Measurements from ENCODE around the gene ZNF793.

ZNF793 gene

GRCh38 chr19:37468961-37469777, 37.6 kb upstream of the ZNF793 start, which contains the start of gene ZNF570:
ZNF570 (plus strand) TSS chr19:37469356; CDS start chr19:37470355, 999 bp downstream.
- peaks cover 11% of the 10 kb centered on the region for H3K79me2 ChIP-seq (ENCODE audit: control insufficient read depth, insufficient read depth, low read length, poor library complexity)
- peak within 1 kb of the TSS; percentile 70 for H2AFZ ChIP-seq (ENCODE audit: insufficient read depth, low read length, poor library complexity)
- peak within 1 kb of the TSS; percentile 77 for H3K9ac ChIP-seq (ENCODE audit: low read length)
- H3K4me2 ChIP-seq (ENCODE audit: low read length), result peak within 1 kb of the TSS; percentile 77
- H3K18ac ChIP-seq (ENCODE audit: low read length), result peak within 1 kb of the TSS; percentile 12
- H3K4me1 ChIP-seq (ENCODE audit: control insufficient read depth in 1 of 2, insufficient read depth in 2 of 2, low read length in 2 of 2), result peaks cover 0 to 6% of the 10 kb centered on the region in 2 experiments
- H3K9me3 ChIP-seq (ENCODE audit: insufficient read depth, low read depth, low read length), result no peaks in the 10 kb centered on the region
- peaks cover 1 to 9% of the 10 kb centered on the region in 2 experiments for H3K36me3 ChIP-seq (ENCODE audit: control insufficient read depth in 1 of 2, insufficient read depth in 2 of 2, low read length in 2 of 2)
- DNase-seq, result peak; percentile 92 to 94
- no CpG with 5 or more reads among the region's 63 CpGs for WGBS (ENCODE audit: extremely low coverage, insufficient coverage, insufficient read length)
- H3K4me3 ChIP-seq (ENCODE audit: low read depth, low read length), result peak within 1 kb of the TSS; percentile 87
- H4K91ac ChIP-seq (ENCODE audit: low read depth, low read length), result peak within 1 kb of the TSS; percentile 17
- no peaks in the 10 kb centered on the region for H3K27me3 ChIP-seq (ENCODE audit: insufficient read depth, low read length)
- peaks cover 13% of the 10 kb centered on the region for H3K79me1 ChIP-seq (ENCODE audit: low read length)
- H2BK5ac ChIP-seq (ENCODE audit: low read depth, low read length, poor library complexity), result peak within 1 kb of the TSS; percentile 3
- peak within 1 kb of the TSS; percentile 2 for H3K4ac ChIP-seq (ENCODE audit: low read depth, low read length)
- peak within 1 kb of the TSS; percentile 54 for H3K27ac ChIP-seq (ENCODE audit: low read depth, low read length)
- no peak within 1 kb of the TSS for H2BK120ac ChIP-seq (ENCODE audit: insufficient read depth, low read length, poor library complexity)
- H2AK5ac ChIP-seq (ENCODE audit: low read length), result no peak within 1 kb of the TSS
- H3K23ac ChIP-seq (ENCODE audit: low read length), result no peak within 1 kb of the TSS
- H4K8ac ChIP-seq (ENCODE audit: low read depth, low read length), result peak within 1 kb of the TSS; percentile 75
- peak within 1 kb of the TSS; percentile 9 for H4K12ac ChIP-seq (ENCODE audit: low read depth, low read length)
- H2BK12ac ChIP-seq (ENCODE audit: low read length), result no peak within 1 kb of the TSS
- peak within 1 kb of the TSS; percentile 31 for H3K14ac ChIP-seq (ENCODE audit: low read length)

GRCh38 chr19:37470216-37470615, 36.5 kb upstream of the ZNF793 start:
- Histone ChIP-seq H4K8ac (ENCODE audit: low read depth, low read length) (no peak overlapping the region), H2AK5ac (ENCODE audit: low read length) (no peak overlapping the region), H3K4ac (ENCODE audit: low read depth, low read length) (no peak overlapping the region), H2BK12ac (ENCODE audit: low read length) (no peak overlapping the region), H3K4me3 (ENCODE audit: low read depth, low read length) (no peak overlapping the region), H3K79me1 (ENCODE audit: low read length) (peaks cover 13% of the 10 kb centered on the region), H3K14ac (ENCODE audit: low read length) (no peak overlapping the region), H2BK120ac (ENCODE audit: insufficient read depth, low read length, poor library complexity) (no peak overlapping the region), H3K9me3 (ENCODE audit: insufficient read depth, low read depth, low read length) (no peaks in the 10 kb centered on the region), H2BK5ac (ENCODE audit: low read depth, low read length, poor library complexity) (no peak overlapping the region), H3K36me3 (ENCODE audit: control insufficient read depth in 1 of 2, insufficient read depth in 2 of 2, low read length in 2 of 2) (peaks cover 3 to 5% of the 10 kb centered on the region in 2 experiments), H3K79me2 (ENCODE audit: control insufficient read depth, insufficient read depth, low read length, poor library complexity) (peaks cover 11% of the 10 kb centered on the region), H3K27me3 (ENCODE audit: insufficient read depth, low read length) (no peaks in the 10 kb centered on the region), H4K91ac (ENCODE audit: low read depth, low read length) (no peak overlapping the region), H3K4me1 (ENCODE audit: control insufficient read depth in 1 of 2, insufficient read depth in 2 of 2, low read length in 2 of 2) (peaks cover 0 to 6% of the 10 kb centered on the region in 2 experiments), H3K18ac (ENCODE audit: low read length) (no peak overlapping the region), H2AFZ (ENCODE audit: insufficient read depth, low read length, poor library complexity) (no peak overlapping the region), H4K12ac (ENCODE audit: low read depth, low read length) (no peak overlapping the region), H3K9ac (ENCODE audit: low read length) (no peak overlapping the region), H3K23ac (ENCODE audit: low read length) (no peak overlapping the region), H3K27ac (ENCODE audit: low read depth, low read length) (no peak overlapping the region), H3K4me2 (ENCODE audit: low read length) (peak overlapping the region; percentile 77)
- DNase-seq, result peak; percentile 67 to 72
- no CpG with 5 or more reads among the region's 4 CpGs for WGBS (ENCODE audit: extremely low coverage, insufficient coverage, insufficient read length)

DNA sequence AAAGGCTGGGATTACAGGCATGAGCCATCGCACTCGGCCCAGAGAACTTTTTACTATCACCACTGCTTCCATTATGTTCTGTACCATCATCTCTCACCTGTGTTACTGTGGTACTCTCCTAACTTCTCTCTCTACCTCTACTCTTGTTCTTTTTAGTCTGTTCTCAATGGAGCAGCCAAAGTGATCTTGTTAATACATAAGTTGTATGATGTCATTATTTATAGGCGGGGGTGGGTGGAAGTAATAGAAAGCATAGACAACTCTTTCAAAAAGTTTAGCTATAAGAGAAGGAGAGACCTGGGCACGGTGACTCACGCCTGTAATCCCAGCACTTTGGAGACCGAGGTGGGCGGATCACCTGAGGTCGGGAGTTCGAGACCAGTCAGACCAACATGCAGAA, 34.6 kb upstream of the ZNF793 start:
- no peak for DNase-seq
- Histone ChIP-seq H3K79me1 (ENCODE audit: low read length) (peaks cover 6% of the 10 kb centered on the region), H4K8ac (ENCODE audit: low read depth, low read length) (no peak overlapping the region), H2BK120ac (ENCODE audit: insufficient read depth, low read length, poor library complexity) (no peak overlapping the region), H3K18ac (ENCODE audit: low read length) (no peak overlapping the region), H2BK12ac (ENCODE audit: low read length) (no peak overlapping the region), H3K9me3 (ENCODE audit: insufficient read depth, low read depth, low read length) (peaks cover 3% of the 10 kb centered on the region), H3K27me3 (ENCODE audit: insufficient read depth, low read length) (no peaks in the 10 kb centered on the region), H2AK5ac (ENCODE audit: low read length) (no peak overlapping the region), H3K9ac (ENCODE audit: low read length) (no peak overlapping the region), H3K4me3 (ENCODE audit: low read depth, low read length) (no peak overlapping the region), H3K36me3 (ENCODE audit: control insufficient read depth in 1 of 2, insufficient read depth in 2 of 2, low read length in 2 of 2) (peaks cover 9 to 13% of the 10 kb centered on the region in 2 experiments), H2AFZ (ENCODE audit: insufficient read depth, low read length, poor library complexity) (no peak overlapping the region), H2BK5ac (ENCODE audit: low read depth, low read length, poor library complexity) (no peak overlapping the region), H3K4me2 (ENCODE audit: low read length) (no peak overlapping the region), H3K27ac (ENCODE audit: low read depth, low read length) (no peak overlapping the region), H3K14ac (ENCODE audit: low read length) (no peak overlapping the region), H3K4ac (ENCODE audit: low read depth, low read length) (no peak overlapping the region), H4K91ac (ENCODE audit: low read depth, low read length) (no peak overlapping the region), H3K79me2 (ENCODE audit: control insufficient read depth, insufficient read depth, low read length, poor library complexity) (peaks cover 7% of the 10 kb centered on the region), H3K23ac (ENCODE audit: low read length) (no peak overlapping the region), H4K12ac (ENCODE audit: low read depth, low read length) (no peak overlapping the region), H3K4me1 (ENCODE audit: control insufficient read depth in 1 of 2, insufficient read depth in 2 of 2, low read length in 2 of 2) (peaks cover 0 to 6% of the 10 kb centered on the region in 2 experiments)
- WGBS (ENCODE audit: extremely low coverage, insufficient coverage, insufficient read length), result no CpG with 5 or more reads among the region's 9 CpGs

DNA sequence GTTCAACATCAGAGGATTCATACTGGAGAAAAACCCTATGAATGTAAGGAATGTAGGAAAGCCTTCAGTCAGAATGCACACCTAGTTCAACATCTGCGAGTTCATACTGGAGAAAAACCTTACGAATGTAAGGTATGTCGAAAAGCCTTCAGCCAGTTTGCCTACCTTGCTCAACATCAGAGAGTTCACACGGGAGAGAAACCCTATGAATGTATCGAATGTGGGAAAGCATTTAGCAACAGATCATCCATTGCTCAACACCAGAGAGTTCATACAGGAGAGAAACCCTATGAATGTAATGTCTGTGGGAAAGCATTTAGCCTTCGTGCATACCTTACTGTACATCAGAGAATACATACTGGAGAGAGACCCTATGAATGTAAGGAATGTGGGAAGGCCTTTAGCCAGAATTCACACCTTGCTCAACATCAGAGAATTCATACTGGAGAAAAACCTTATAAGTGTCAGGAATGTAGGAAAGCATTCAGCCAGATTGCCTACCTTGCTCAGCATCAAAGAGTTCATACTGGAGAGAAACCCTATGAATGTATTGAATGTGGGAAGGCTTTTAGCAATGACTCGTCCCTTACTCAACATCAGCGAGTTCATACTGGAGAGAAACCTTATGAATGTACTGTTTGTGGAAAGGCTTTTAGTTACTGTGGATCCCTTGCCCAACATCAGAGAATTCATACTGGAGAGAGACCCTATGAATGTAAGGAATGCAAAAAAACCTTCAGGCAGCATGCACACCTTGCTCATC, 22.2 kb upstream of the ZNF793 start:
- H3K79me2 ChIP-seq (ENCODE audit: control insufficient read depth, insufficient read depth, low read length, poor library complexity), result no peaks in the 10 kb centered on the region
- WGBS (ENCODE audit: extremely low coverage, insufficient coverage, insufficient read length), result no CpG with 5 or more reads among the region's 8 CpGs

More for the DNA sequence above, 22.2 kb upstream of the ZNF793 start:
- Histone ChIP-seq H4K91ac (ENCODE audit: low read depth, low read length) (no peak overlapping the region), H3K14ac (ENCODE audit: low read length) (no peak overlapping the region), H3K36me3 (ENCODE audit: control insufficient read depth in 1 of 2, insufficient read depth in 2 of 2, low read length in 2 of 2) (peaks cover 13 to 22% of the 10 kb centered on the region in 2 experiments), H3K27ac (ENCODE audit: low read depth, low read length) (no peak overlapping the region), H3K4ac (ENCODE audit: low read depth, low read length) (no peak overlapping the region), H4K8ac (ENCODE audit: low read depth, low read length) (no peak overlapping the region), H3K23ac (ENCODE audit: low read length) (no peak overlapping the region), H2AK5ac (ENCODE audit: low read length) (no peak overlapping the region), H3K4me2 (ENCODE audit: low read length) (no peak overlapping the region), H3K18ac (ENCODE audit: low read length) (no peak overlapping the region), H2AFZ (ENCODE audit: insufficient read depth, low read length, poor library complexity) (no peak overlapping the region), H3K4me1 (ENCODE audit: control insufficient read depth in 1 of 2, insufficient read depth in 2 of 2, low read length in 2 of 2) (no peaks in the 10 kb centered on the region), H2BK12ac (ENCODE audit: low read length) (no peak overlapping the region), H3K9me3 (ENCODE audit: insufficient read depth, low read depth, low read length) (peaks cover 22% of the 10 kb centered on the region), H3K79me1 (ENCODE audit: low read length) (no peaks in the 10 kb centered on the region), H4K12ac (ENCODE audit: low read depth, low read length) (no peak overlapping the region), H2BK5ac (ENCODE audit: low read depth, low read length, poor library complexity) (no peak overlapping the region), H2BK120ac (ENCODE audit: insufficient read depth, low read length, poor library complexity) (no peak overlapping the region), H3K9ac (ENCODE audit: low read length) (no peak overlapping the region), H3K4me3 (ENCODE audit: low read depth, low read length) (no peak overlapping the region), H3K27me3 (ENCODE audit: insufficient read depth, low read length) (no peaks in the 10 kb centered on the region)
- DNase-seq, result no peak
